T1000 (cell line): ENCODE results near the gene PDLIM5.
"Not testable (repeated sequence)": the region's sequence is repeated elsewhere in the genome, so short reads cannot be mapped to it uniquely, and the experiment has no call there.

Experiments used
- DNase-seq: peaks from one replicate; lab custom pipeline; 2025; ENCODE audit warnings: mixed read lengths; lab: John Stamatoyannopoulos, UW

The PDLIM5 gene

GRCh38 chr4:94598758-94599157 lies 147.0 kb downstream of the PDLIM5 start:
- DNase-seq = no peak

- DNase-seq = no peak
Observed at GRCh38 chr4:94603170-94603747, 151.5 kb downstream of the PDLIM5 start.

GRCh38 chr4:94605241-94605805 lies 153.6 kb downstream of the PDLIM5 start:
- no peak for DNase-seq

GRCh38 chr4:94610145-94610544 lies 158.4 kb downstream of the PDLIM5 start:
- no peak for DNase-seq

- no peak for DNase-seq
Observed at GRCh38 chr4:94613248-94613647, 161.5 kb downstream of the PDLIM5 start.

GRCh38 chr4:94615451-94615850 lies 163.7 kb downstream of the PDLIM5 start:
- no peak for DNase-seq

GRCh38 chr4:94621491-94622080 lies 169.8 kb downstream of the PDLIM5 start:
- no peak for DNase-seq

GRCh38 chr4:94623126-94623911 lies 171.6 kb downstream of the PDLIM5 start:
- no peak for DNase-seq

- no peak for DNase-seq
Observed at GRCh38 chr4:94626942-94627341, 175.2 kb downstream of the PDLIM5 start.

- DNase-seq = not testable (repeated sequence)
Observed at GRCh38 chr4:94629058-94629457, 177.3 kb downstream of the PDLIM5 start.

- no peak for DNase-seq
Observed at GRCh38 chr4:94629837-94630236, 178.1 kb downstream of the PDLIM5 start.

GRCh38 chr4:94634271-94634670 lies 182.5 kb downstream of the PDLIM5 start:
- DNase-seq = no peak

GRCh38 chr4:94635177-94635576 lies 183.4 kb downstream of the PDLIM5 start:
- DNase-seq = no peak

- no peak for DNase-seq
Observed at GRCh38 chr4:94636004-94636403, 184.3 kb downstream of the PDLIM5 start.

GRCh38 chr4:94639298-94639697 lies 187.6 kb downstream of the PDLIM5 start:
- DNase-seq = no peak

- no peak for DNase-seq
Observed at GRCh38 chr4:94640151-94640550, 188.4 kb downstream of the PDLIM5 start.

GRCh38 chr4:94641702-94642560 lies 190.2 kb downstream of the PDLIM5 start:
- no peak for DNase-seq

- no peak for DNase-seq
Observed at GRCh38 chr4:94642561-94642866, 190.8 kb downstream of the PDLIM5 start.

GRCh38 chr4:94648699-94649098 lies 197.0 kb downstream of the PDLIM5 start:
- DNase-seq = no peak

GRCh38 chr4:94649381-94650133 lies 197.8 kb downstream of the PDLIM5 start:
- no peak for DNase-seq

- DNase-seq = no peak
Observed at GRCh38 chr4:94650134-94650495, 198.4 kb downstream of the PDLIM5 start.

- DNase-seq = no peak
Observed at GRCh38 chr4:94650690-94651089, 198.9 kb downstream of the PDLIM5 start.
